Neural cell (in vitro differentiated cells): ENCODE measurements around the gene CAPN6.

Experiments used
- CTCF ChIP-seq: fragments of 450-650 bp; IDR thresholded peaks from 2 replicates; pipeline ENCODE4 v1.5.1; 2014; ENCODE audit warnings: antibody characterized with exemption, mild to moderate bottlenecking, moderate library complexity; ENCODE audit not compliant: poor library complexity, severe bottlenecking
- EZH2 ChIP-seq: fragments of 200-600, 300-800 bp; shearing (Covaris generic), sonication (generic); IDR thresholded peaks from 2 replicates; pipeline ENCODE4 v1.6.1; 2014; ENCODE audit warnings: antibody characterized with exemption, low read length, borderline replicate concordance, mild to moderate bottlenecking; ENCODE audit not compliant: insufficient read depth, poor library complexity, severe bottlenecking
- POLR2AphosphoS5 ChIP-seq: IDR thresholded peaks from 2 replicates; pipeline ENCODE4 v1.6.1; 2012

- TF ChIP-seq EZH2, result no peak
- no peak for TF ChIP-seq CTCF
- TF ChIP-seq POLR2AphosphoS5, result no peak
Measured at GRCh38 chrX:111318901-111319300, 48.6 kb upstream of the CAPN6 start.
